Keratinocyte (primary cell): ENCODE data around the gene MZT2A.
"Not testable (repeated sequence)": the region's sequence is repeated elsewhere in the genome, so short reads cannot be mapped to it uniquely, and the experiment has no call there.

ENCODE experiments used
- EZH2 ChIP-seq: IDR thresholded peaks from one replicate; pipeline ENCODE4 v1.6.1; 2012; ENCODE audit warnings: inconsistent platforms, mild to moderate bottlenecking, low read length, moderate library complexity
- TF ChIP-seq, protein P1 (sequence below), 3 experiments: IDR thresholded peaks in 1 of 3; conservative IDR thresholded peaks in 1 of 3; optimal IDR thresholded peaks in 1 of 3; 2 replicates in 2 of 3; 3 replicates in 1 of 3; pipeline versions ENCODE3 to v1.5.1; 2011; ENCODE audit warnings: low read length in 3 of 3, mild to moderate bottlenecking in 3 of 3, moderate library complexity in 2 of 3, control low read depth in 1 of 3, inconsistent platforms in 1 of 3; ENCODE audit not compliant: insufficient read depth in 2 of 3; ENCODE audit errors: extremely low read depth in 1 of 3

DNA sequence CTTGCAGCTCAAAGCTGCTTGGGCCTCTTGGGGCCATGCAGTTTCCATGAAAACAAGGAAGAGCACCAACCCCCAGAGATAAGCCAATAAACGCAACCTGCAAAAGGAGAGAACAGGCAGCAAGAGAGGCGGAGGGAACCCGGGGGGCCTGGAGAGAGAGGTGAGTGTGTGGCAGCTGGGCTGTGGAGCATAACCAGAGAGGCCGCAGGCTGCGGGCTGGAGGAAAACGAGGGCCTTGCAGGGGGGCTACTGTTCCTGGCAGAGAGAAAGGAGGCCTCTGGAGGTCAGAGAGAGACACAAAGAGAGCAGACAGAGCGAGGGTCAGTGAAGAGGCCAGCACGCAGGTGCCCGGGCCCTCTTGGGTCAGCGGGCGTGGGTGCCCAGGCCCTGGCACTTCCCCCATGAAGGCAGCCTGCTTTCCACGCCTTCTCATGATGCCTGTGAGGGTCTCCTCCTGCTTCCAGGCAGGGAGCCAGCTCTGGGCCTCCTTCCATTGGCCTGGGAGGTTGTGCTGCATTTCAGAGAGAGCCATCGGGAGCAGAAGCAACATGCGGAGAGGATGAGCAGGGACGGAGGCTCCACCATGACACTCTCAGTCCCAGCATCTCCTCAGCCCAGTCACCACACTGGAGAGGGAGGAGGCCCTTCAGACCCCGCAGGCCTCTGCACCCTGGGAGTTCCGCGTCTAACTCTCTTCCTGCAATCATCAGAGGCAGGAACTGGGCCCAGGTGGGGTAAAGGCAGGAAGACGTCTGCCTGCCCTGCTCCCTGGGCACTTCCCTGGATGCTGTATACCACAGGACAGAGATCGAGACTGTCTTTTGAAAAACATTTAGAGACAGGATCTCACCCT is 1.4 kb downstream of the MZT2A start:
- TF ChIP-seq, protein P1, sequence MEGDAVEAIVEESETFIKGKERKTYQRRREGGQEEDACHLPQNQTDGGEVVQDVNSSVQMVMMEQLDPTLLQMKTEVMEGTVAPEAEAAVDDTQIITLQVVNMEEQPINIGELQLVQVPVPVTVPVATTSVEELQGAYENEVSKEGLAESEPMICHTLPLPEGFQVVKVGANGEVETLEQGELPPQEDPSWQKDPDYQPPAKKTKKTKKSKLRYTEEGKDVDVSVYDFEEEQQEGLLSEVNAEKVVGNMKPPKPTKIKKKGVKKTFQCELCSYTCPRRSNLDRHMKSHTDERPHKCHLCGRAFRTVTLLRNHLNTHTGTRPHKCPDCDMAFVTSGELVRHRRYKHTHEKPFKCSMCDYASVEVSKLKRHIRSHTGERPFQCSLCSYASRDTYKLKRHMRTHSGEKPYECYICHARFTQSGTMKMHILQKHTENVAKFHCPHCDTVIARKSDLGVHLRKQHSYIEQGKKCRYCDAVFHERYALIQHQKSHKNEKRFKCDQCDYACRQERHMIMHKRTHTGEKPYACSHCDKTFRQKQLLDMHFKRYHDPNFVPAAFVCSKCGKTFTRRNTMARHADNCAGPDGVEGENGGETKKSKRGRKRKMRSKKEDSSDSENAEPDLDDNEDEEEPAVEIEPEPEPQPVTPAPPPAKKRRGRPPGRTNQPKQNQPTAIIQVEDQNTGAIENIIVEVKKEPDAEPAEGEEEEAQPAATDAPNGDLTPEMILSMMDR (optimal IDR thresholded peaks at IDR 0.05 in 1 of 3, IDR thresholded peaks at IDR 0.05 in 1 of 3, conservative IDR thresholded peaks at IDR 0.05 in 1 of 3; ENCODE audit: extremely low read depth in 1 of 3, insufficient read depth in 2 of 3, low read length in 3 of 3), result not testable (repeated sequence)
- TF ChIP-seq EZH2, result not testable (repeated sequence)
